ENCODE measurements around the gene RWDD3.

The RWDD3 gene

GRCh38 chr1:95233737-95234500 is at the start of gene RWDD3:
Gene RWDD3, plus strand, starts transcription at chr1:95234210. Its CDS starts 21 bp downstream, at chr1:95234231.
- DNase-seq, result peak; percentile 81

- DNase-seq, result no peak
Observed at GRCh38 chr1:95186149-95186548, 47.9 kb upstream of the RWDD3 start.

GRCh38 chr1:95193591-95193990 is 40.4 kb upstream of the RWDD3 start:
- no peak for DNase-seq

GRCh38 chr1:95195046-95195445 is 39.0 kb upstream of the RWDD3 start:
- no peak for DNase-seq

GRCh38 chr1:95196017-95196416 is 38.0 kb upstream of the RWDD3 start:
- no peak for DNase-seq

GRCh38 chr1:95197616-95198252 is 36.3 kb upstream of the RWDD3 start:
- peak; percentile 52 for DNase-seq

- DNase-seq, result no peak
Observed at GRCh38 chr1:95201905-95202304, 32.1 kb upstream of the RWDD3 start.

GRCh38 chr1:95203908-95204437 is 30.0 kb upstream of the RWDD3 start:
- DNase-seq, result no peak

- no peak for DNase-seq
Observed at GRCh38 chr1:95206514-95206913, 27.5 kb upstream of the RWDD3 start.

GRCh38 chr1:95207223-95207935 is 26.6 kb upstream of the RWDD3 start:
- peak; percentile 24 for DNase-seq

GRCh38 chr1:95208876-95209275 is 25.1 kb upstream of the RWDD3 start:
- DNase-seq, result no peak

GRCh38 chr1:95209291-95209690 is 24.7 kb upstream of the RWDD3 start:
- no peak for DNase-seq

- no peak for DNase-seq
Observed at GRCh38 chr1:95216292-95216990, 17.6 kb upstream of the RWDD3 start.

- no peak for DNase-seq
Observed at GRCh38 chr1:95217371-95217770, 16.6 kb upstream of the RWDD3 start.

- DNase-seq, result no peak
Observed at GRCh38 chr1:95219407-95219806, 14.6 kb upstream of the RWDD3 start.

GRCh38 chr1:95221306-95221705 is 12.7 kb upstream of the RWDD3 start:
- DNase-seq, result no peak

GRCh38 chr1:95222629-95223028 is 11.4 kb upstream of the RWDD3 start:
- no peak for DNase-seq

- DNase-seq, result no peak
Observed at GRCh38 chr1:95223110-95223509, 10.9 kb upstream of the RWDD3 start.

- DNase-seq, result no peak
Observed at GRCh38 chr1:95226781-95227660, 7.0 kb upstream of the RWDD3 start.

GRCh38 chr1:95229037-95229436 is 5.0 kb upstream of the RWDD3 start:
- no peak for DNase-seq

- DNase-seq, result no peak
Observed at GRCh38 chr1:95229706-95230105, 4.3 kb upstream of the RWDD3 start.

GRCh38 chr1:95230256-95230655 is 3.8 kb upstream of the RWDD3 start:
- DNase-seq, result no peak
